Right renal cortex interstitium (tissue), 3 donors: ENCODE results near the gene CPAMD8. TPM values are rescaled to one million over a fixed set of nuclear protein-coding genes. Genes with fewer than 3 reads are reported as not detected.

Source experiments
- DNase-seq, 3 donors: peaks; one replicate each; pipeline ENCODE4 v3.0.0-alpha.2; 2013; ENCODE audit warnings: low read depth in 3 of 3, low spot score in 2 of 3
- polyA plus RNA-seq, 3 donors: library from polyadenylated mRNA; unstranded; fragments of 120-200 nt; gene quantifications; one replicate each; pipeline ENCODE4 v1.2.1, GENCODE V29; 2013; ENCODE audit not compliant: insufficient read length in 3 of 3

CPAMD8 gene
- polyA plus RNA-seq, result 10 to 100 TPM; 28.4 to 34.2 (median 28.7) TPM

DNA sequence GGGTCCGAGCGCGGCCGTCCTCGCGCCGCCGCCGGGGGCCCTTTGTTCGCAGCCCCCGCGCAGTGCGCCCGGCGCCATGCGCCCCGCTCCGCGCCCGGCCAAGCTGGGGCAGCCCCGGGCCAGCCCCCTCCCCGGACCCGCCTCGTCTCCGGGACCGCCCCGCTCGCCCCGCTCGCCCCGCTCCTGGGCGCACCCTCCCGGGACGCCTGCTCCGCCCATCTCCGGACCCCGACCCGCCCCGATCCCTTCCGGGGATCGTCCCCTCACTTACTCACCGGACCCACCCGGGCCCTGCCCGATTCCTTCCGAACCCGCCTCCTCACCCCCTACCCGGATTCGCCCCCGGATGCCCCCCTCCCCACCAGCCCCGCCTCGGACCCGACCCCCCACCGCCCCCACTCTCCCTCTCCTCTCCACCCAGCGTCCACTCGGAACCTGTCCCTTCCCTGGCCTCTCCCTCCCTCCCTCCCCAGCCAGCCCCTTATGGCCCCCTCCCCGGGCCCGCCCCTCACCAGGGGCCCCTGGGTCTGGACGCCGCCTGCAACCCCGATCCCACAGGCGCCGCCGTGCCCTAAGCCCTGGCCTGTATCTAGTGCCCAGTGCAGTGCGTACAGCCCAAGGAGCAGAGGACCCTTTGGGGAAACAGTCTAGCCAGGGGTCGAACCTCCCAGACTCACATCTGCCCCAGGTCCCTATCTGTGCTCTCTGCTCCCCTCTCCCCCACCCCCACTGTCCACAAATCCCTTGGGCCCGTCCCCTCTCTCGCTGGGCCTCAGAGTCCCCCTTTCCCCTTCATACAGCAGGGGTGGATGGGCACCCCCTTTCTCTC is at the start of gene CPAMD8:
Gene CPAMD8 (minus strand): TSS at position 105 of the 829 bp plus-strand sequence. CDS start 168 bp downstream, outside the sequence.
- no peak for DNase-seq

DNA sequence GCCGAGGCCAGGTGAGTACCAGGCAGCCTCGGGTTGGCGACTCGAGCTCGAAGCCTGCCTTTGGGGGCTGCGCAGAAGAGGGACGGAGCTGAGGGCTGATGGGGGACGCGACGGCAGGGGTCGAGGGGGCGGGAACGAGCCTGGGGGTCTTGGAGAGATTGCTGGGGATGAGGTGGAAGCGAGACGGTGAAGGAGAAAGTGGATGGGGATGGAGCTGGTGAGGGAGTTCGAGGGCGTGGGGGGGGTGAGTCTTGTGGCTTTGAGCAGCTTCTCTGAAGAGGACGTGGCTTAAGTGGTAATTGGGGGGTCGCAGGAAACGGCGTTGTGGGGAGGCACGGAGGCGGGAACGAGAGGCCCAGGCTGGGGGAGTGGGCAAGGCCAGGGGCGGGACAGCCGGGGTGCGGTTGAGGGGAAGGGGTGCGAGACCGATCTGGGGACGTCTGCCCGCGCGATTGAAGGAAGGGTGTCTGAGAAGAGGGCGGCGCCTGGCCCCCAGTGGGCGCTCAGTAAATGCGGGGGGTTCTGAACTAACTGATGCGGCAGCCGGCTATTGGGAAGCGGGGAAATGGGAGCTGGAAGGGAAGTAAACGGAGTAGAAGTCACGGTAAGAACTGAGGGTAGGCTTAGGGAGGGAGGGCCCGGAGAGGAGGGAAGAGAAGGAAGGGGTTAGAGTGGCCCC is 49.4 kb upstream of the CPAMD8 start:
- no peak for DNase-seq

DNA sequence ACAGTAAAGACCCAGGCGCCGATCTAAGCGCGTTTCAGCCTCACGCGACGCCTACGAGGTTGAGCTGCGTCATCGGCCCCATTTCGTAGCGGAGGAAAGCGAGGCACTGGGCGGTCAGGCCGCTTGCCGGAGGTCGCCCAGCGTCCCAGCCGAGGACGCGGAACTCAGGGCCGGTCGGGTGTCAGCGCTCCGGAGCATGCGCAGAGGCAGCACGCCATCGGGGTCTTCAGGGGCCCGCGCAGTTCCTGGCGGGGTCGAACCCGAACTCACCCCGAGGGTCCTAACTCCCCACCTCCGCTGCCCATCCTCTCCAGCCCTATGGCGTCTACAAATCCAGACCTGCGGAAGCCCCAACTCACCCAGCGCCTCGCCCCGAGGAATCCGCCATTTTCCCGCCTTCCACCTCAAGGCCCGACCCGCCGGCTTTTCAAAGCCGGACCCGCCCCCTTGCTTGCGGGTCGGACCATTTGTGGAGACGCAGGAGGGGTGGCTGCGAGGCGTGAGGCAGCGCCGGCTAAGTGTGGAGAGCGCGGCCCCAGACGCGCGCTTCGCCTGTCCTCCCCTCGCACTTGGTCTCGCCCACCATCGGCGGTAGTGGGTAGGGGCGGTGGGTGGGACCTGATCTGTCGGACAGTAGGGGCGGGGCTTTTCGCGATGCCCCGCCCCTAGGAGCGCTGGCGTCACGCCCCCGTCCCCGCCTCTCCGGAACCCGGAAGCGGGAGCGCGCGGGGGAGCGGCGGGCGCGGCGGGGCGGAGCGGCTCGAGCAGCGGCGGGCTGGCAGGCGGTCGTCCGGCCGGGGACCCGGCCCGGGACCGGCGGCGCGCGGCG is 48.6 kb upstream of the CPAMD8 start, which contains the start of the genes HAUS8 and MYO9B:
Gene HAUS8 (minus strand): TSS at position 418 of the 829 bp plus-strand sequence. CDS start 30 bp downstream, at position 388.
Gene MYO9B (plus strand): TSS at position 743 of the 829 bp plus-strand sequence. CDS start 25,941 bp downstream, outside the sequence.
- peak; percentile 95 to 98 (median 96) for DNase-seq

- no peak for DNase-seq
Observed at GRCh38 chr19:17074634-17075034, 48.0 kb upstream of the CPAMD8 start.

DNA sequence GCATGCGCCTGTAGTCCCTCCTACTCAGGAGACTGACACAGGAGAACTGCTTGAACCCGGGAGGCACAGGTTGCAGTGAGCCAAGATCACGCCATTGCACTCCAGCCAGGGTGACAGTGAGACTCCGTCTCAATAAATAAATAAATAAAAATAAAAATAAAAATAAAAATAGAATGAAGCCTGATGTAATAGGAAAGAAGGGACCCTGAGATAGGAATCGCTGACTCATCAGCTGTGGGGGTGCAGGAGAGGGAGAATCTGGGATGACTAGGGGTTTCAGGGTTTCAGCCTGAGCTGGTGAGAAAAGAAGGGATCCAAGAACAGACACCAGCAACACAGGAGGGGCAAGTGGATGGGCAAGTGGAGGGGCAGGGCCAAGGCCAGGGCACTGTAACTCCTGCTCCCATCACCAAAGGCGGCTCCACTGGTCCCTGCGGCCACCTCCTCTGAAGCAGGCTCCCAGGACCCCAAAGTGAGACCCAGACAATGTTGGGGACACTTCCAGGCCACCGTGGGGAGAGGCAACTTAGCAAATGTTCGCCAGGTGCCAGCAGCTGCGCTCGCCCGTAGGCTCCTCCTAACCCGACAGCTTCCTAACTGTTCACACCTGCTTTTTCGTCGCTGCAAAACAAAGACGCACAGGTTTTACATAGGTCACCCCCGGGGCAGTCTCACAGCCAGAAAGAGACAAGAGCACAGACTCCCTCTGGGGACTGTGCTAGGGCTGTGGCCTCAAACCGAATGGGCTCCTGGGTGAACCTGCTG is 47.4 kb upstream of the CPAMD8 start:
- no peak for DNase-seq

- DNase-seq, result no peak
Observed at GRCh38 chr19:17070912-17071311, 44.3 kb upstream of the CPAMD8 start.

- no peak for DNase-seq
Observed at GRCh38 chr19:17070421-17070820, 43.8 kb upstream of the CPAMD8 start.

DNA sequence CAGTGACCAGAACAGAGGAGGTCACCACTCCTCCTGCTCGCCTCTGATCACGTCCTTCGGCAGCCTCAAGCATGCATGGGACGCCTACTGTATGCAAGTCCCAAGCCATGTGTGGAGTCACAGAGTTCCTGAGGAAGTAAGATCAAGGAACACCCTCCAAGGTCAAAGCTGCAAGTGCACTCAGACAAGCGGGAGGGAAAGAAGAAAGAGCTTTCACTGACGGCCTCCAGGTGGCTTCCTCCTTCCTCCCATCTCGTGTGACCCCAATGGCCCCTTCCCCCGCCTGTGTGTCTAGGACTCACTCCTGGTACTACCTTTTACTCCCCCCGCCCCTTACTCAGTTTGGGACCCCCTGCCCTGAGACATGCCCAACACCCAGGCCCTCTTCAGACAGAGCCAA is 42.6 kb upstream of the CPAMD8 start:
- no peak for DNase-seq

- no peak for DNase-seq
Observed at GRCh38 chr19:17063428-17063827, 36.8 kb upstream of the CPAMD8 start.

DNA sequence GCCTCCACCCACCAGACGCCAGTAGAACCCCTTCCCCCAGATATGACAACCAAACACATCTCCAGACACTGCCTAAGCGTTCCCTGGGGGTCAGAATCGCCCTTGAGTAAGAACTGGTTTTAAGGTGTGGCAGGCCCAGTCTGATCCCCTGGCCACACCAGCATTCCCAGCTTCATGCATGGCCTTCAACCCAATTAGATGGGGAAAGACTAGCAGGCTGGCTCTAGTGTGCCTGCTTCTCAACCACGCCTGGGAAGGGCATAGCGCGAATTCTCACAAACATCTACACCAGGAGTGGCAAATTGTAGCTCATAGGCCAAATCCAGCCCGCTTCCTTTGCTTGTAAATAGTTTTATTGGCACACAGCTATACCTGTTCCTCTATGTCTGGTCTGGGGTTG is 35.1 kb upstream of the CPAMD8 start:
- no peak for DNase-seq

DNA sequence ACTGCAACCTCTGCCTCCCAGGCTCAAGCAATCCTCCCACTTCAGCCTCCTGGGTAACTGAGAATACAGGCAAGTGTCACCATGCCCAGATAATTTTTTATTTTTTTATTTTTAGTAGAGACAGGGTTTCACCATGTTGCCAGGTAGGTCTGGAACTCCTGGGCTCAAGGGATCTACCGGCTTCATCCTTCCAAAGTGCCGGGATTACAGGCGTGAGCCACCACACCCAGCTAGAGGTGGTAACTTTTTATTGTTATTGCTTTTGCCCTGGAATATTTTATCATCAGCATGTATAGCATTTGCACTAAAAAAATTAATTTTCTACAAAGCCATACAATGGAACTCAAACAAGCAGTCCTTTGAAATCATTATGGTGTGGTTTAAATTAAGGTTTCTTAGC is 34.6 kb upstream of the CPAMD8 start:
- no peak for DNase-seq

DNA sequence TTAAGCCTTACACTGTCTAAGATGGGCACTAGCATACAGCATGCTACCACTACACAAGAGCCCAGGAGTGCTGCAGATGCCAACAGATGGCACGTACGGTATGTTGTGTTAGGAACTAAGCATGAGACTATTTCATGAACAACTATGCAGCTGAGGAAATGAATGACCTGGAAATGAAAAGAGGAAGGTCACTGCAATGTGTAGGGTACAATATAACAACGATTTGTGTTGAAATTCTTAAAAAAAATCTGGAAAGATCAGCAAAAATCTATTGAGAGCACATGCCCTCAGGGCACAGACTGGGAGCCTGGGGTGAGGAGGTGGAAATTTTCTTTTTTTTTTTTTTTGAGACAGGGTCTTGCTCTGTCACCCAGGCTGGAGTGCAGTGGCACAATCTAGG is 34.2 kb upstream of the CPAMD8 start:
- DNase-seq, result no peak

- no peak for DNase-seq
Observed at GRCh38 chr19:17058236-17058635, 31.6 kb upstream of the CPAMD8 start.

GRCh38 chr19:17055636-17056035 is 29.0 kb upstream of the CPAMD8 start:
- no peak for DNase-seq

DNA sequence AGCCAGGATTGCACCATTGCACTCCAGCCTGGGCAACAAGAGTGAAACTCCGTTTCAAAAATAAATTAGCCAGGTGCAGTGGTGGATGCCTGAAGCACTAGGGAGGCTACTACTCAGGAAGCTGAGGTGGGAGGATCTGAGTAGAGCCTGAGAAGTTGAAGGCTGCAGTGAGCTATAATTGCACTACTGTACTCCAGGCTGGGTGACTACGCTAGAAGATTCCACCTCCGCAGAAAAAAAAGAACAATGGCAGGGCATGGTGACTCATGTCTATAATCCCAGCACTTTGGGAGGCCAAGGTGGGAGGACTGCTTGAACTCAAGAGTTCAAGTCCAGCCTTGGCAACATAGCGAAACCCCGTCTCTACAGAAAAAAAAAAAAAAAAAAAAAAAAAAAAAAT is 28.1 kb upstream of the CPAMD8 start:
- DNase-seq, result no peak

- no peak for DNase-seq
Observed at GRCh38 chr19:17052439-17052838, 25.8 kb upstream of the CPAMD8 start.

DNA sequence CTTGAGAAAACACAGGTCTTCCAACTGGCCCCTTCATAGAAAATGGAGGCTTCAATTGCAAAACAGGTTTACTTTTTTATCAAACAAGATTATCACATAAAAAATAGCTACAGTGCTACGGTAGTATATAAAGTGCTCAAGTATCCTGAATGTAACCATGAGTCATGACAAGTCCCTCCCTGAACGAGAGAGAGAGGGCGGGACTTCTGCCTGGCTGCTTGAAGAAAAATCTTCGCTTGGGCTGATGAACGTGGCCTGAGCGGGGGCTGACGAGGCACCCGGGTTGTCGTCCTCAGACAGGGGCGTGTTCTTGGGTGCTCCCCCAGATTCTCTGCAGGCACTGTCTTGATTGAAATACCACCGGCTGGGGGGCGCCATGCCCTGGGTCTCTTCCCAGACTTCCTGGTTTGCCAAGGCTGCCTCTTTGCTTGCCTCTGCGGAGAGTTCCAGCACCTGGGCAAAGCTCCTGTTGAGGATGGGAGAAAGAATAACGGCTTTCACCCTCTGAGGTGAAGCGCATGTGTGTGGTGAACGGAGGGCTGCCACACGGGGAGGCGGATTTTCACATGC is 23.2 kb upstream of the CPAMD8 start:
- no peak for DNase-seq

DNA sequence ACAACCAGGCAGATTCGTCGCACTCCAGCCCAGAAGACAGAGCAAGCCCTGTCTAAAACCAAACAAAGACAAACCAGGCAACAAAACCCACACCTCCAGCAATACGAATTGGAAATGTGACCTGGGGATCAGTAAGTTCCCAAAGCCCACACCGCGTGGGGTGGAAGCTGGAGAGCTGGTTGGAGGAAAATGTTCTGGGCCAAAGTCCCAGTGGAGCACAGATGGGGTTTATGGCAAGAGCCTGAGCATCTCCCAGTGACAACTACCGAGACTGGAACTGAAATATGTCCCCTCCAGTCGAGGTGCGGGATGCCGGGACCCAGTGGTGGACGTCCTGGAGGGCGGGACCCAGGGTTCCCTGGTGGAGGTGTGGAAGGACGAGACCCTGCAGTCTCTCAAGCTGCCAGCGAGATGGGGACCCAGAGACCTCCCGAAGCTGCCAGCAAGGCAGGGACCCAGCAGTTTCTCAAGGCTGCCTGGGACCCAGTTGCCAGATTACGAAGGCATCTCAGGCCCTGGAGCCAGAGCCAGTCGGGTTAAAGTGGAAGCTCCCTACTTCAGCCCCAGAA is 22.4 kb upstream of the CPAMD8 start:
- no peak for DNase-seq

GRCh38 chr19:17045907-17046502 is 19.4 kb upstream of the CPAMD8 start:
- no peak for DNase-seq
